Testis (tissue), 3 donors: ENCODE data around the gene TCF4. TPM values are rescaled to one million over a fixed set of nuclear protein-coding genes. Genes with fewer than 3 reads are reported as not detected.

Experiments
- DNase-seq: peaks from one replicate; pipeline ENCODE4 v3.0.0-alpha.2; 2019
- H3K27ac ChIP-seq, 2 donors: fragments of 200-600 bp; sonication (generic); one replicate each; pipeline ENCODE4 v1.5.1; 2019
- H3K27me3 ChIP-seq: fragments of 200-600 bp; sonication (generic); one replicate; pipeline ENCODE4 v1.5.1; 2019
- H3K36me3 ChIP-seq: fragments of 200-600 bp; sonication (generic); one replicate; pipeline ENCODE4 v1.5.1; 2017; ENCODE audit warnings: low read depth; ENCODE audit errors: missing control alignments
- H3K4me1 ChIP-seq: fragments of 200-600 bp; sonication (generic); one replicate; pipeline ENCODE4 v1.5.1; 2019
- H3K4me3 ChIP-seq, 2 donors: fragments of 200-600 bp; sonication (generic); one replicate each; pipeline ENCODE4 v1.5.1; 2017 to 2019
- H3K9me3 ChIP-seq: fragments of 200-600 bp; sonication (generic); one replicate; pipeline ENCODE4 v1.5.1; 2017
- POLR2A ChIP-seq: fragments of 450-650 bp; IDR thresholded peaks from one replicate; pipeline ENCODE4 v1.6.1; 2017; ENCODE audit warnings: antibody characterized with exemption, mild to moderate bottlenecking, moderate library complexity
- WGBS, 2 donors: methylation state at CpG; one replicate each; pipeline ENCODE4 v1.1.5; 2018; 5-methylcytosine and 5-hydroxymethylcytosine counted together
- intact Hi-C: fragments of 100-400 bp; cut with DNase I; formaldehyde crosslinking; loops from one replicate; pipeline ENCODE4 v1.15.1; 2023; ENCODE audit warnings: low total_unique reads
- polyA plus RNA-seq: library from polyadenylated mRNA; stranded (reverse); fragments of 350-450 nt; fragmentation: Illumina TruSeq; extraction: RNeasy Lipid Tissue Mini Kit (QIAGEN cat#74804); gene quantifications from one replicate; pipeline ENCODE4 v1.2.3, GENCODE V29; 2014; ENCODE audit warnings: low read depth, low replicate concordance; ENCODE audit not compliant: insufficient read depth
- total RNA-seq, 2 donors: library from RNA; depleted of rRNA; stranded (reverse); fragments of >200 nt; gene quantifications; one replicate each; pipeline ENCODE4 v1.2.3, GENCODE V29; 2016
- TF ChIP-seq, protein P1 (sequence below), 3 experiments: fragments of 450-650 bp in 2 of 3; fragments of 200-600 bp in 1 of 3; sonication (generic) in 1 of 3; IDR thresholded peaks; one replicate each; pipeline ENCODE4 v1.5.1; 2016 to 2019; ENCODE audit warnings: antibody characterized with exemption in 3 of 3, mild to moderate bottlenecking in 2 of 3, moderate library complexity in 1 of 3

TCF4 gene
- total and polyA plus RNA-seq, 3 donors from 2014 or later = 50.8 to 122 (median 110) TPM

DNA sequence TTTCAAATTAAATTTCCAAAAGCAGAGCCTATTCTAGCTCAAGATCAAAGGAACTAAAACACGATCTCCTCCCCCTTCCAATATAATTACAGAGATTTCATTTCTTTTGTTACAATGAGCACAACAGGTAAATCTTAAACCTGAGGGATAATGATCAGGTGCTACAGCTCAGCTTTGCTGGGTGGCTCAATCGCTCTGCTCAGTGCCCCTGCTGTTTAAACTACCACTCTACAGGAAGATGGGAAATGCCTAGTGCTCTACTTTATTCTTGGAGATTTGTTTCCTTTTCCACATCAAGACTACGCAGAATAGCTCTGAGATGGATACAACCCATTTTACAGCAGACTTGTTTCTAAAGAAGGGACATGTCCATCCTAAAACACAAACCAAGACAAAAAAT is 162.3 kb downstream of the TCF4 start:
- no peaks in the 10 kb centered on the region for H3K36me3 ChIP-seq
- intact Hi-C loops = no loop called here
- no peak for DNase-seq
- no peak for TF ChIP-seq POLR2A
- TF ChIP-seq, protein P1, sequence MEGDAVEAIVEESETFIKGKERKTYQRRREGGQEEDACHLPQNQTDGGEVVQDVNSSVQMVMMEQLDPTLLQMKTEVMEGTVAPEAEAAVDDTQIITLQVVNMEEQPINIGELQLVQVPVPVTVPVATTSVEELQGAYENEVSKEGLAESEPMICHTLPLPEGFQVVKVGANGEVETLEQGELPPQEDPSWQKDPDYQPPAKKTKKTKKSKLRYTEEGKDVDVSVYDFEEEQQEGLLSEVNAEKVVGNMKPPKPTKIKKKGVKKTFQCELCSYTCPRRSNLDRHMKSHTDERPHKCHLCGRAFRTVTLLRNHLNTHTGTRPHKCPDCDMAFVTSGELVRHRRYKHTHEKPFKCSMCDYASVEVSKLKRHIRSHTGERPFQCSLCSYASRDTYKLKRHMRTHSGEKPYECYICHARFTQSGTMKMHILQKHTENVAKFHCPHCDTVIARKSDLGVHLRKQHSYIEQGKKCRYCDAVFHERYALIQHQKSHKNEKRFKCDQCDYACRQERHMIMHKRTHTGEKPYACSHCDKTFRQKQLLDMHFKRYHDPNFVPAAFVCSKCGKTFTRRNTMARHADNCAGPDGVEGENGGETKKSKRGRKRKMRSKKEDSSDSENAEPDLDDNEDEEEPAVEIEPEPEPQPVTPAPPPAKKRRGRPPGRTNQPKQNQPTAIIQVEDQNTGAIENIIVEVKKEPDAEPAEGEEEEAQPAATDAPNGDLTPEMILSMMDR (IDR thresholded peaks at IDR 0.05) = no peak
- no peak overlapping the region for H3K4me3 ChIP-seq
- no peaks in the 10 kb centered on the region for H3K27me3 ChIP-seq
- H3K27ac ChIP-seq = no peak overlapping the region
- 93% methylated on average over 3 of the region's 3 CpGs for WGBS, 2 donors
- no peaks in the 10 kb centered on the region for H3K9me3 ChIP-seq
- peaks cover 4% of the 10 kb centered on the region for H3K4me1 ChIP-seq

DNA sequence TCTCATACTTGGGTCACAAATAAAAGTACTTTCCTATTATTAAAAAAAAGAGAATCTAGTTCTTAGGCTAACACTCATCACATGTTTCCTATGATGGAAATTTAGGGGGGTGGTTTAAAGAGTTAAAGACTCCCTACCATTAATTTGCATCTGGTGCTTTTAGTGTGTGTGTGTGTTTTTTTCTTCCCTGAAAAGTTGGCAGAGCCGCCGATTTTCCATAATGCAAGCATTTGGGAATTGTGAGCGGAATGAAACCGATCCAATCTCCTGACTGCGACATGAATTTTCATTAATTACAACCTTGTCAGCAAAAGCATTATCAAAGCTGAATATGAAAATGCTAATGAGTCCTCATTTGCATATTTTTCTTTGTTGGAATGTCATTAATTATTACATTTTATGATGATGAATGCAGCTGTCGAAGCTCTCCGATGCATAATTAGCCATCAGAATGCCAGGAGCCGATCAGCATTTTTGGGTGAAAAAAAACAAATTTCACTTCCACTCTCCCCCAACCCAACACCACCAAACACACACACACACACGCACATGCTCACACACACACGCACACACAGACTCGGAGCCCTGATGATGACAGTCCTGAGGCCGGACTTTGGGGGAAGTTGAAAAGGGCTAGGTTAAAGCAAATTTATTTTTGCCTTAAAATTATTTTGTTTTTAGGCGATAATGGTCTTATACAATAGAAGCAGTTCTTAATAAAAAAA is 165.4 kb downstream of the TCF4 start:
- Histone ChIP-seq H3K27me3 (no peaks in the 10 kb centered on the region), H3K27ac (peak overlapping the region; percentile 53 to 84), H3K4me1 (peaks cover 2% of the 10 kb centered on the region), H3K4me3 (peak overlapping the region; percentile 29 to 40), H3K9me3 (no peaks in the 10 kb centered on the region), H3K36me3 (no peaks in the 10 kb centered on the region)
- WGBS, 2 donors = 45 to 51% methylated on average over 13 of the region's 13 CpGs
- no peak for TF ChIP-seq POLR2A
- intact Hi-C loops = no loop called here
- DNase-seq = peak; percentile 49

DNA sequence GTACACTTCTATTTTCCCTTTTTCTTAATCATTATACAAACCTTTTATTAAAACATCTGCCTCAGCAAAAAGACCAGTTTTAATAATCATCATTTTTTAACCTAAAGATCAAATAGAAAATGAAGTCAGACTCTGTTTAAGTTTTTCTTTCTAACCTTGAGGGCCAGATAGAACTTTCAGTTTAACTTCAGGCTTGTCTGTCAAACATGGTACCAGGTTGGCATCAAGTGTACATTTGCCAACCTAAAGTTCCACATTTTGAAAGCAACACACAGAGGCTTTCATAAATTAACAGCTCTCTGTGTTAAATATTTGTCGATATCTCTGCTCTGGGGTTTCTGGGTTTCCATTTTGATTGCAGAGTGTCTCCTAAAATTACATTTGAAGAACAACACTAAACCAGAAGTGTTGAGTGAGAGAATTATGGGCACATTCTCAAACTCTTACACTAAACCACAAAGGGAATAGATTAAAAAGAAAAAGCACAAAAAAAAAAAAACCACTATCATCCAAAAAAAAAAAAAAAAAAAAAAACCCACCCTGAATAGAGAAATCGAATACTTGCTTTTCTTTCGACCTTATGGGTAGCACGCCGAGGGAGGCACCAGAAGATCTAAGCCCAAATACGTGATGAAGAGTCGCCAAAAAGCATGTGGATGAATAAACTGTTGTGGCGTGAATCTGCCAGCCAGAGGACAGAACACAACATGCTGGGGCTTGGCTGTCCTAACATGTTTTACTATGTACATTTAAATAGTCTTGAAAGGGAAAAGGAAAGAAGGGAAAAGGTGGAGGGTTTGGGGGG is 166.2 kb downstream of the TCF4 start:
- Histone ChIP-seq H3K4me3 (peak overlapping the region; percentile 9 to 29), H3K4me1 (peaks cover 4% of the 10 kb centered on the region), H3K36me3 (no peaks in the 10 kb centered on the region), H3K9me3 (no peaks in the 10 kb centered on the region), H3K27ac (peak overlapping the region; percentile 53 to 84), H3K27me3 (no peaks in the 10 kb centered on the region)
- WGBS, 2 donors = 41 to 52% methylated on average over 8 of the region's 8 CpGs
- no peak for TF ChIP-seq POLR2A
- TF ChIP-seq, protein P1 (IDR thresholded peaks at IDR 0.05) = no peak
- DNase-seq = no peak
- intact Hi-C loops = no loop called here

- peak overlapping the region; percentile 53 to 84 for H3K27ac ChIP-seq
- H3K9me3 ChIP-seq = no peaks in the 10 kb centered on the region
- peaks cover 4% of the 10 kb centered on the region for H3K4me1 ChIP-seq
- H3K27me3 ChIP-seq = no peaks in the 10 kb centered on the region
- H3K4me3 ChIP-seq = peak overlapping the region in 1 of 2 donors; percentile 9
- intact Hi-C loops = no loop called here
- 48 to 51% methylated on average over 4 of the region's 4 CpGs for WGBS, 2 donors
- TF ChIP-seq POLR2A = no peak
- TF ChIP-seq, protein P1 (IDR thresholded peaks at IDR 0.05) = no peak
- no peak for DNase-seq
- H3K36me3 ChIP-seq = no peaks in the 10 kb centered on the region
Observed at GRCh38 chr18:55421308-55421614, 166.7 kb downstream of the TCF4 start.

DNA sequence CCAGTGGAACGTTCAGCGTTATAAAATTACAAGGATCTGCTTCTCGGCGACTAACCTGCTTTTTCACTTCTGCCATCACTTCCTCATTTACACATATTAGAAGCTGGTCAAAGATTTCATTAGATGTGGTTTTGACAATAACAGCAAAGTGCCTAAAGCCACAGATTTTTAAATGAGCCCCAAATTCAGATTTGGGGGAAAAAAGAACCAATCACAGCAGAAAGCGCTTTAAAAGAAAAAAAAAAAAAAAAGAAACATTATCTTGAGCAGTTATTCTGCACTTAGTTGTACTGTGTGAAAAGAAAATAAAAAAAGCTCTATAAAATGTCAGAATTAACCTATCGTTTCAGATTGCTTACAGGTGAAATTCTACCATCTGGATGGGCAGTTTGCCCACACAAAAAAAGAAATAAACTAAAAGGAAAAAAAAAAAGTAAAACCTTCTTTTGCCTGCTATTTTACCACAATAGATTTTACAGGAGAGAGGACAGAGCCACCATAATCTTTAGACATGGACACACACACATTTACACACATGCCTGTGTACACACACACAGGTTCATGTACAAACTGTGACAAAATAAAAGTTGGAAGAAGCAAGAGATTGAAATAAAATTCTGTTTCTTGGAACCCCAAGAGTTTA is 167.2 kb downstream of the TCF4 start:
- Histone ChIP-seq H3K9me3 (no peaks in the 10 kb centered on the region), H3K4me3 (peak overlapping the region in 1 of 2 donors; percentile 14), H3K27me3 (no peaks in the 10 kb centered on the region), H3K27ac (peak overlapping the region; percentile 53 to 84), H3K4me1 (peaks cover 4% of the 10 kb centered on the region), H3K36me3 (no peaks in the 10 kb centered on the region)
- no peak for TF ChIP-seq POLR2A
- TF ChIP-seq, protein P1 (IDR thresholded peaks at IDR 0.05) = no peak
- intact Hi-C loops = no loop called here
- DNase-seq = no peak
- 42 to 47% methylated on average over 6 of the region's 6 CpGs for WGBS, 2 donors
